Astrocyte (in vitro differentiated cells and primary cell): ENCODE data around the gene KDM4B.
A peak's percentile ranks its signal among the peaks of the same experiment; 100 is the strongest.

ENCODE experiments used
- EZH2 ChIP-seq: IDR thresholded peaks from 2 replicates; pipeline ENCODE4 v1.6.1; 2012; ENCODE audit warnings: mild to moderate bottlenecking, low read length, inconsistent platforms; ENCODE audit not compliant: insufficient read depth
- TF ChIP-seq, protein P1 (sequence below): IDR thresholded peaks from 2 replicates; pipeline ENCODE4 v1.5.1; 2011; ENCODE audit warnings: low read depth, mild to moderate bottlenecking, inconsistent platforms, low read length, moderate library complexity; ENCODE audit not compliant: insufficient read depth

DNA sequence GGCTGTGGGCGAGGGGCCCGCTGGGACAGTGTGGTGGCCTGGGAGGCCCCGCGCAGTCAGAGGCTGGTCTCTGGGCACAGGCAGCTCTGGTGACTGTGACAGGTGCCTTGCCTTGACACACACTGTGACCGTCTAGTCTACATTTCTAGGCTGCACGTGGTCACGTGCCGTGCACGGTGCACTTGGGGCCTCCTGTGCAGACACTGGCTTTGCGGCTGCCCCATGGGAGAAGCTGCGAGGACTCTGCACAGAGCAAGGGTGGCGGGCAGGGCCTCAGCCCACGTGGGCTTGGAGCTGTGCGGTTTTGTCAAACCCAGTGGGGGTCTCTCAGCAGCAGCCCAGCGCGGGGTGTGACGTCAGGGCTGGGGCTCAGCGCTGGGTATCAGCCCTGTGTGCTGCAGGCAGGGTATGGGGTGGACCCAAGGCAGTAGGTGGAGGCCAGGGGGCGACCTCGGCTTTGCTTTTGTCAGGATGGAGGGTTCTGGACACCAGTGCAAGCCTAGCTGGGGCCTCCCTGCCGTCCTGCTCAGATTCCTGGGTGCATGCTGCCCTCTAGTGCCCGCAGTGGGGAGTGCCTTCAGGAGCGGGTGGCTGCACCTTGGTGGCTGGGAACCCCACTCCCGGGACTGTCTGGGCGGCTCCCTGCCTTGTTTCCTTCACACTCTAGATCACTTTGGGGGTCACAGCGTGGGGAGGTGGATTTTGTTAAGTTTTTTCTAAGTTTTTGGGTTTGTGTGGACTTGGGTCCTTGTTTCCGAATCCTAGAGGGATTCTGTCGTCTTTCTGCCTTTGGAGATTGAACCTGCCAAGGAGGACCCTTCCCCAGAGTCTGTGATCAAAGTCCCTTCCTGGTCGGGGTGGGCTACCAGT, 62.6 kb downstream of the KDM4B start:
- TF ChIP-seq, protein P1, sequence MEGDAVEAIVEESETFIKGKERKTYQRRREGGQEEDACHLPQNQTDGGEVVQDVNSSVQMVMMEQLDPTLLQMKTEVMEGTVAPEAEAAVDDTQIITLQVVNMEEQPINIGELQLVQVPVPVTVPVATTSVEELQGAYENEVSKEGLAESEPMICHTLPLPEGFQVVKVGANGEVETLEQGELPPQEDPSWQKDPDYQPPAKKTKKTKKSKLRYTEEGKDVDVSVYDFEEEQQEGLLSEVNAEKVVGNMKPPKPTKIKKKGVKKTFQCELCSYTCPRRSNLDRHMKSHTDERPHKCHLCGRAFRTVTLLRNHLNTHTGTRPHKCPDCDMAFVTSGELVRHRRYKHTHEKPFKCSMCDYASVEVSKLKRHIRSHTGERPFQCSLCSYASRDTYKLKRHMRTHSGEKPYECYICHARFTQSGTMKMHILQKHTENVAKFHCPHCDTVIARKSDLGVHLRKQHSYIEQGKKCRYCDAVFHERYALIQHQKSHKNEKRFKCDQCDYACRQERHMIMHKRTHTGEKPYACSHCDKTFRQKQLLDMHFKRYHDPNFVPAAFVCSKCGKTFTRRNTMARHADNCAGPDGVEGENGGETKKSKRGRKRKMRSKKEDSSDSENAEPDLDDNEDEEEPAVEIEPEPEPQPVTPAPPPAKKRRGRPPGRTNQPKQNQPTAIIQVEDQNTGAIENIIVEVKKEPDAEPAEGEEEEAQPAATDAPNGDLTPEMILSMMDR, result peak; percentile 93
- no peak for TF ChIP-seq EZH2
